SU-DHL-6 (cell line): ENCODE measurements around the gene LAMA1.

Experiments
- H2AFZ ChIP-seq: fragments of 200-600 bp; sonication (generic); 2 replicates; pipeline ENCODE4 v1.6.1; 2014; ENCODE audit warnings: low read depth, mild to moderate bottlenecking, moderate library complexity, mixed read lengths, antibody characterized with exemption, low read length; ENCODE audit not compliant: severe bottlenecking
- H3F3A ChIP-seq: fragments of 200-600 bp; shearing (Covaris generic); 2 replicates; pipeline ENCODE4 v1.6.0; 2016; ENCODE audit warnings: antibody characterized with exemption, mild to moderate bottlenecking; ENCODE audit not compliant: insufficient read depth
- H3K27ac ChIP-seq: fragments of 200-600 bp; sonication (generic); 2 replicates; pipeline ENCODE4 v1.5.1; 2016; ENCODE audit warnings: low read depth, mild to moderate bottlenecking, low read length, moderate library complexity, mixed read lengths
- H3K27me3 ChIP-seq: fragments of 200-600 bp; sonication (generic), shearing (Covaris generic); 2 replicates; pipeline ENCODE4 v1.6.0; 2014; ENCODE audit warnings: mild to moderate bottlenecking, low read length
- H3K36me3 ChIP-seq: fragments of 200-600 bp; sonication (generic); 2 replicates; pipeline ENCODE4 v1.6.1; 2014; ENCODE audit warnings: mild to moderate bottlenecking, low read length, mixed read lengths
- H3K4me2 ChIP-seq: fragments of 300-600, 200-600 bp; shearing (Covaris generic), sonication (generic); 2 replicates; pipeline ENCODE4 v1.6.0; 2014; ENCODE audit warnings: low read length, low read depth, mild to moderate bottlenecking; ENCODE audit not compliant: poor library complexity, severe bottlenecking
- H3K4me3 ChIP-seq: fragments of 200-600 bp; sonication (generic); 2 replicates; pipeline ENCODE4 v1.5.1; 2014; ENCODE audit warnings: antibody characterized with exemption, low read length, mild to moderate bottlenecking, mixed read lengths; ENCODE audit not compliant: insufficient read depth, poor library complexity, severe bottlenecking
- H3K79me2 ChIP-seq: fragments of 200-600 bp; sonication (generic); 2 replicates; pipeline ENCODE4 v1.6.1; 2014; ENCODE audit warnings: mild to moderate bottlenecking, low read length, moderate library complexity; ENCODE audit not compliant: insufficient read depth
- H3K9ac ChIP-seq: fragments of 200-600 bp; sonication (generic); 2 replicates; pipeline ENCODE4 v1.7.0; 2014; ENCODE audit warnings: mild to moderate bottlenecking, low read length
- H3K9me2 ChIP-seq: fragments of 200-600 bp; sonication (generic); replicated peaks from 2 replicates; pipeline ENCODE4 v1.6.1; 2014; ENCODE audit warnings: low read length; ENCODE audit not compliant: insufficient read depth
- H3K9me3 ChIP-seq: fragments of 200-600 bp; sonication (generic); 2 replicates; pipeline ENCODE4 v1.6.1; 2014; ENCODE audit warnings: low read length, mixed read lengths; ENCODE audit not compliant: insufficient read depth
- H4K20me1 ChIP-seq: fragments of 200-600 bp; sonication (generic); 2 replicates; pipeline ENCODE4 v1.6.1; 2014; ENCODE audit warnings: low read depth, mild to moderate bottlenecking, antibody characterized with exemption, low read length, moderate library complexity, mixed read lengths
- CTCF ChIP-seq: fragments of 200-600 bp; sonication (generic); IDR thresholded peaks from one replicate; pipeline ENCODE4 v1.5.1; 2017; ENCODE audit warnings: antibody characterized with exemption, mild to moderate bottlenecking, low read length, moderate library complexity; ENCODE audit not compliant: insufficient read depth, poor library complexity, severe bottlenecking
- EZH2phosphoT487 ChIP-seq: fragments of 200-600 bp; sonication (generic), shearing (Covaris generic); conservative IDR thresholded peaks from 2 replicates; pipeline ENCODE4 v1.6.1; 2018; ENCODE audit warnings: mild to moderate bottlenecking, antibody characterized with exemption, low read length, moderate library complexity, mixed read lengths

The LAMA1 gene

DNA sequence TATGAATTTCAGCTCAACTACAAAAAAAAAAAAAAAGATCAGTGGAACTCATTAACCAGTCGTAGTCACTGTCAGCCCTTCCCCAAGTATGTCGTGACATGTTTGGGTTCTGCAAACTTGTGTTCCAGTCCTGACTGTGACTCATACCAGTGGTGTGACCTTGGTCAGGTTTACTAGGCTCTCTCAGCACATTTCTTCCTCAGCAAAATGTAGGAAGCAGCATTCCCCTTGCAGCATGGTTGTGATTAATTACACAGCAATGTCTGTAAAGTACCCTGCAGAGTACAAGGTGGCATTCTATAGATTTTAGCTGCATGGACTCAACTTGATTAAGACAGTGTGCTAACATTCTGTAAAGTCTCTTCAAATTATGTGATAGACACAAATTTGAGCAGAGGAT is 156.9 kb downstream of the LAMA1 start:
- Histone ChIP-seq H2AFZ (no peak overlapping the region), H3K27me3 (no peaks in the 10 kb centered on the region), H3K27ac (no peak overlapping the region), H3K4me3 (no peak overlapping the region), H3K9ac (no peak overlapping the region), H3K79me2 (no peaks in the 10 kb centered on the region), H3K4me2 (no peak overlapping the region), H3K9me2 (no peaks in the 10 kb centered on the region), H3F3A (no peaks in the 10 kb centered on the region), H4K20me1 (no peaks in the 10 kb centered on the region), H3K9me3 (no peaks in the 10 kb centered on the region), H3K36me3 (no peaks in the 10 kb centered on the region)
- TF ChIP-seq CTCF (no peak), EZH2phosphoT487 (no peak)

DNA sequence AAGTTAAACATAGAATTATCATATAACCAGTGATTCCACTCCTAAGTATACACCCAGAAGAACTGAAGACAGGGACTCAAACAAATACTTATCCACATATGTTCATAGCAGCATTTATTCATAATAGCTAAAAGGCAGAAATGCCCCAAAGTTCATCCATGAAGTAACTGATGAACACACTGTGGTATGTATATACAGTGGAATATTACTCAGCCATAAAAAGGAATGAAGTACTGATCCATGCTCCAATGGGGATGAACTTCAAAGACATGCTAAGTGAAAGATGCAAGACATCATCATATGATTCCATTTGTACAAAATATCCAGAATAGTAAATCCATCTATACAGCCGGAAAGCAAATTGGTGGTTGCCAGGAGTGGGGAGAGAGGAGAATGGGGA is 157.5 kb downstream of the LAMA1 start:
- Histone ChIP-seq H3K36me3 (no peaks in the 10 kb centered on the region), H3K9ac (no peak overlapping the region)

DNA sequence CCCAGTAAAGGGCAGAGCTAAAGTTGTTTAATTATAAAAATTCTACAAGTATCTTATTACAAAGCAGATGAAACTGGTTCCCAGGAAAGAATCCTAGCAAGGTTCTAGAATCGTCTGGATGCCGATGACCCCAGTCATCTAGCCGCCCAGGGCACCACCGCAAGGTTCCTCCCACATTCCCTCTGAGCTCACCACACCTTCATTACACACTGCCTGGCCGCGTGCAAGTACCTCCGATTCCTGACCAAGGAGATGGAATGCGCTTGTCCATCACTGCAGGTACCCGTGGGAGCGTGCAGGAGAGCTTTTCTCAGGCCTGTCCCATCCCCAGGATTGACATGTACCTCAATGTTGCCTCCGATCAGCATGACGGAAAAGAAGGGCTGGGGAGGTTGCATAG is 158.5 kb downstream of the LAMA1 start:
- H3K4me3 ChIP-seq = no peak overlapping the region
- H3K79me2 ChIP-seq = no peaks in the 10 kb centered on the region
- no peak overlapping the region for H3K4me2 ChIP-seq
- no peaks in the 10 kb centered on the region for H4K20me1 ChIP-seq
- no peaks in the 10 kb centered on the region for H3F3A ChIP-seq
- no peaks in the 10 kb centered on the region for H3K27me3 ChIP-seq
- TF ChIP-seq CTCF = no peak
- no peak for TF ChIP-seq EZH2phosphoT487
- H3K36me3 ChIP-seq = no peaks in the 10 kb centered on the region
- H3K9ac ChIP-seq = no peak overlapping the region
- no peak overlapping the region for H3K27ac ChIP-seq
- H3K9me3 ChIP-seq = no peaks in the 10 kb centered on the region
- no peaks in the 10 kb centered on the region for H3K9me2 ChIP-seq
- H2AFZ ChIP-seq = no peak overlapping the region

More for the DNA sequence above, 157.5 kb downstream of the LAMA1 start:
- no peak overlapping the region for H3K27ac ChIP-seq
- no peaks in the 10 kb centered on the region for H3K9me3 ChIP-seq
- H3K27me3 ChIP-seq = no peaks in the 10 kb centered on the region
- H3K9me2 ChIP-seq = no peaks in the 10 kb centered on the region
- TF ChIP-seq EZH2phosphoT487 (no peak), CTCF (no peak)
- no peak overlapping the region for H2AFZ ChIP-seq
- no peaks in the 10 kb centered on the region for H4K20me1 ChIP-seq
- H3F3A ChIP-seq = no peaks in the 10 kb centered on the region
- H3K79me2 ChIP-seq = no peaks in the 10 kb centered on the region
- no peak overlapping the region for H3K4me2 ChIP-seq
- no peak overlapping the region for H3K4me3 ChIP-seq

DNA sequence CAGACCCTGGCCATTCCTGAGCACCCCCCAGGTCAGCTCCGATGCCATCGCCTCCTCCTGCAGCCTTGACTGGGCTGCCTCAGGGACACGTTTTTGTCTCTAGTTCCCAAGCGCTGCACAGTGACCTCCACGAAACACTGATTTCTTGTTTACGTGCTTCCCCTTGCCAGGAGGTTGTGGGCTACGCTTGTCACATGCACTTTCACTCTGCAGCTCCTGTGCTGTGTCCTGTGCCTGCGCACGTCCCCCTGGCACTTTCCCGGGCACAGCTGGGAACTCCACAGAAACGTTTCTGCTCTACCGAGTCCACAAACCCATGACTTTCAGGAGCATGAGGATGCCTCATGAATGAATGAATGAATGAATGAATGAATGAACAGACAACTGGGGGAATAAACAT is 160.6 kb downstream of the LAMA1 start:
- Histone ChIP-seq H3K27ac (no peak overlapping the region), H3K79me2 (no peaks in the 10 kb centered on the region), H2AFZ (no peak overlapping the region), H3K9me2 (no peaks in the 10 kb centered on the region), H3K4me3 (no peak overlapping the region), H3K4me2 (no peak overlapping the region), H3K27me3 (no peaks in the 10 kb centered on the region), H3F3A (no peaks in the 10 kb centered on the region), H3K9ac (no peak overlapping the region), H3K36me3 (no peaks in the 10 kb centered on the region), H4K20me1 (no peaks in the 10 kb centered on the region), H3K9me3 (no peaks in the 10 kb centered on the region)
- TF ChIP-seq EZH2phosphoT487 = no peak
- TF ChIP-seq CTCF = no peak
